Activated CD4-positive, alpha-beta T cell treated with anti-CD3 and anti-CD28 coated beads, Interleukin-2, amount 50 U/mL, for 4 hours (primary cell): ENCODE results near the gene AUTS2.
"Not testable (repeated sequence)": the region's sequence is repeated elsewhere in the genome, so short reads cannot be mapped to it uniquely, and the experiment has no call there.

Experiments used
- DNase-seq, 2 experiments: peaks; one replicate each; pipeline ENCODE4 v3.0.0-alpha.2; 2020

The AUTS2 gene

GRCh38 chr7:69765879-69766278, 167.6 kb downstream of the AUTS2 start:
- DNase-seq: no peak

GRCh38 chr7:69768986-69769595, 170.8 kb downstream of the AUTS2 start:
- no peak for DNase-seq

DNA sequence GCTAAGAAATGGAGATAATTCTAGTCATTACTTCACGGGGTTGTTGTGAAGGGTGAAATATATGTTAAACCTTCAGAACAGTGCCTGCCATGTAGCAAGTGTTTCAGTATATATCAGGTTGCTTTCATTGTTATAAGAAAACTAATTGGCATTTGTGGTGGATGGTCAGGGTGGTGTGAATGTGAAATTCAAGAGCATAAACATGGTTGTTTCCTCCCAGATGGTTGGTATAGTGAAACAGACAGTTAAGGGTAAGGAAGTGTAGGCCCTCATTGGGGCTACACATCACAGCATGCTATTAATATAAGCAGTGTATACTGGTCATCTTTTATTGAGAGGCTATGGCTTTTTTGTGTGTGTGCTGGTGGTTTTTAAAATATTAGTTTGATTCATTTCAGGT, 171.6 kb downstream of the AUTS2 start:
- DNase-seq: no peak

- DNase-seq: no peak
These were observed 172.3 kb downstream of the AUTS2 start for GRCh38 chr7:69770613-69771012.

DNA sequence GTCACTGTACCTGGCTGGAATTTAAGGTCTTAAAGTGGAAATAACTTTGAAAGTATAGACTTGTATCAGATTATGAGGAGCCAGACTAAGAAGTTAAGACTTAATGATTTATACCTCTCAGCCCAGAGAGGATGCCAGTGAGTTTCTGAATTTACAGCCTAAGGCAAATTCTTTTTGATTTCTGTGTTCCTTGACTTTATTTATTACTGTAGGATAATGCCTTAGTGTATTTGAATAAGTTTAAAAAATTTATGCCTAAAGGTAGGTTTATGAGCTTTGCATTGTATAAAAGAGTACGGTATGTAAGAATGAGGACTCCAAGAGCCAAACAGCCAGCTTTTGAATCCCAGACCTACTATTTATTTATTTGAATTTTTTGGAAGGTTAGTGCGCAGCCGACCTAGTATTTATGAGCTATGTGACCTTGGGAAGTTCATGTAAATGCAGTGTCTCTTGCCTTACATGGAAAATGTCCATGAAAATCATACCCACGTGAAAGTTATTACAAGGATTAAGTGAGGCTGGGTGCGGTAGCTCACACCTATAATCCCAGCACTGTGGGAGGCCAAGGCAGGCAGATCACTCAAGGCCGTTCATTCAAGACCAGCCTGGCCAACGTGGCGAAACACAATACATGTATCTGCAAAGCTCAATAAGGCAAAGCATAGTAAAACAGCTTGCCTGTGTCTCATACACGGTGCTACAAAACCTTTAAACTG, 174.6 kb downstream of the AUTS2 start:
- DNase-seq: no peak

DNA sequence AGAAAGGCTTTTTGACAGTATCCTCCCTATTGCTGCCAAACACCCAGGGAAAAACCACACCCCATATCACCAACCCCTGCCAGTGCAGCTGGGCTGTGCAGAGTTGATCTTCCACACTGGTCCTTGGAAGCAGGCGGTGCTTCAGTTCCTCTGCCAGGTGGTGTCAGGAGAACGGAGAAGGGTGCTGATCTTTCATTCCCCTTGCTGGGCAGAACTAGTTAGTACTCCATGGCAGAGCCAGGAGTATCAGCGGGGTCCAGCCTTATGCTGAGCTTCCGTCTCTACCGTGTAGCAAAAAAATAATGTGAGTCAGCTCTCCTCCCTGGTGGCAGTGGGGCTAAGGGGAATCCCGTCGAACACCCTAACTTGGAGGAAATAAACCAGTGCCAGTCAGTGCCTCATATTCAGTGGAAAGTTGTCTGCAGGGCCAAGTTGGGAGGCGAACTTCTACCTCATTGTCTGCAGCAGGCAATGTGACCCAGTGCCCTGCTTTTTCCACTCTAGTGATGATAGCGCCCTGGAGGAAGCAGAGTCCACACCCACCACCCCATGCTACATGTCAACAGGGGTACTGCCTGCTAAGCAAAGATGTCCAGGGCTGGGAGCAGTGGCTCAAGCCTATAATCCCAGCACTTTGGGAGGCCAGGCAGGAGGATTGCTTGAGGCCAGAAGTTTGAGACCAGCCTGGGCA, 175.4 kb downstream of the AUTS2 start:
- DNase-seq: no peak

DNA sequence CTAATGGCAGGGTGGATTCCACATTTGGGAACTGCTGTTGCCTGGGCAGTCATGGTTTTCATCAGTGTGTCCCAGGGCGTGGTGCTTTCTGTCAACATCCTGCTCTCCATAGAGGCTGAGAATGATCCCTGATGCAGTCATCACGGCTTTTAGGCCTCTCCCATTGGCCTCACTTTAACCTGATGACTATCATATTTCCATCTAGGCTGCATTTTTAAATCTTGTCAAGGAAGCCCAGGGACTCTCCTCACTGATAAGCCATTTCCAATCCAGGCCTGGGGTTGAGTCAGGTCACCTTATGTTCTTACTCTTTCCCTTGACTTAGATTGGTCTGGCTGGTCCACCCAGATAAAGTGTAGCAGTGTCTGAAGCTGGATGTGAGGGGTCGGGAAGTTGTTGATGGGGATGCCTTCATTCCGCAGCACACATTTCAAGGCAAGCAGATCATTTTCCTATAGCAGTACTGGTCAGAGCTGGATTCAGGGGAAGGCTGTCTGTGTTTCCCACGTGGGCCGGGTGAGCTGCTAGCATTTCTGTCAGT, 177.0 kb downstream of the AUTS2 start:
- DNase-seq: no peak

DNA sequence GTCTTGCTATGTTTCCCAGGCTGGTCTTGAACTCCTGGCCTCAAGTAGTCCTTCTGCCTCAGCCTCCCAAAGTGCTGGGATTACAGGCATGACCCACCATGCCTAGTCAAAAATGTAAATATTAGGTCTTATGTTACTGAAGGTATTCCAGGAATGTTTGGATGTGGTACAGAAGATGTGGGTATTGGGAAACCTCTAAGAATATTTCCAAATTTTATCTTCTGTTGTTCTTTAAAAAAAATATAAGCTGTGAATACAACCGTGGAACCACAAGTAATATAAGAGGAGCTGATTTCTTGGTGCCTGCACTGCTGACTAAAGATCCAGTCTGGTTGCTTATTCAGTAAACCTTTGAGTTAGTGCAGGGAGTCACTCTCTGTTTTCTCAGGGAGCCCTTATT, 178.3 kb downstream of the AUTS2 start:
- no peak for DNase-seq

GRCh38 chr7:69778138-69778537, 179.9 kb downstream of the AUTS2 start:
- no peak for DNase-seq

DNA sequence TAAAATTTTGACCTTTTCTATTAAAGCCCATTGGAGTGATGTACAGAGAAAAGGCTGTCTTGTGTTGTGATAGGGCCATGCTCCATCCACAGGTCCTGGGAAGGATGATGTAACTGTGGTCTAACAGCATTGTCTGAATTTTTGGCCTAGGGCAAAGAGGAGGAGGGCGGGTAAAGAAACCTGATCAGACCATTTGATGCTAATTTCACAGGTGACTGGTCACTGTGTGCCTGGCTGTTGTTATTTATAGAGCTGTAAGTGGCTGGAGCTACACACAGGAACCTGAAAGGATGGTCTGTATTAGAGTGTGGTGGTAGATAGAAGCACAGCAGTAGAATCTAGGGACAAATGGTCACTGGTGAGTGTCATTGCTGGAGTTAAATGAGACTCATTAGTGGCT, 182.1 kb downstream of the AUTS2 start:
- no peak for DNase-seq

- DNase-seq: no peak
These were observed 183.2 kb downstream of the AUTS2 start for GRCh38 chr7:69781412-69781846.

DNA sequence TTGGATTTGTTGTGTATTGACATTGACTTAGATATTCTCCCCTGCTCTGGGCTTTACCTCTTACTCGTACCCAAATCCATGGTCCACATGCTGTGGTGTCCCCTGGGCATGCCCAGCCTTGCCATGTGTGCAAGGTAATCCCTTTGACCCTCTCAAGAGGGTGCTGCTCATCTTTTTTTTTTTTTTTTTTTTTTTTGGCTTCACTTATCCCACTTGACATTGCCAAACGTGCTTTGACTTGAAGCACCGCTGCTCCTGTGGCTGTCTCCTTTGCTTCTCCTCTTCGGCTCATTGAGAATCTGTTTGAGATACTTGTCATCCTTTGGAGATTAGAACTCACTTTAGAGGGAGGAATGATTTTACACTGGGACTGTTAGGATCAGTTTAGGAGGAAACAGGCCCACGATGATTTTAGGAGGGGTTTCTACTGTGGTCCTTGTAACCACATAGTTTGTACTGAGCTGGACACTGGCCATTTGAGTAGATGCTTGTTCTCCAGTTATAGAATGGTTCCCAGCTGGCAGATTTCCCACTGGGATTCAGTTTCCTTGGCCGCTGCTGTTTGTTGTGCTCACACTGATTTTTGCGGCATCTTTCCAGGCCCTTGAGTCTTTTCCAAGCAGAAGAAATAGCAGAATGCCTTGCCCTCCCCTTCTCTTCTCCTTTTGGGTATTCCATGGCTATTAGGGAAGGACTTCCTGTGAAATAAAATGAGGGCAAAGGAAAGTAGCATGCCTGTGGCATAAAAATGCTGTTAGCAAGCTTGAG, 184.8 kb downstream of the AUTS2 start:
- DNase-seq: no peak

DNA sequence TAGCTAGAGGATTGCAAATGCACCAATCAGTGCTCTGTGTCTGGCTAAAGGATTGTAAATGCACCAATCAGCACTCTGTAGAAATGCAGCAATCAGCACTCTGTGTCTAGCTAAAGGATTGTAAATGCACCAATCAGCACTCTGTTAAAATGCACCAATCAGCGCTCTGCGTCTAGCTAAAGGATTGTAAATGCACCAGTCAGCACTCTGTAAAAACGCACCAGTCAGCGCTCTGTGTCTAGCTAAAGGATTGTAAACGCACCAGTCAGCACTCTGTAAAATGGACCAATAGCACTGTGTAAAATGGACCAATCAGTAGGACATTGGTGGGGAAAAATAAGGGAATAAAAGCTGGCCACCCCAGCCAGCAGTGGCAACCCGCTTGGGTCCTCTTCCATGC, 187.9 kb downstream of the AUTS2 start:
- DNase-seq: not testable (repeated sequence)

DNA sequence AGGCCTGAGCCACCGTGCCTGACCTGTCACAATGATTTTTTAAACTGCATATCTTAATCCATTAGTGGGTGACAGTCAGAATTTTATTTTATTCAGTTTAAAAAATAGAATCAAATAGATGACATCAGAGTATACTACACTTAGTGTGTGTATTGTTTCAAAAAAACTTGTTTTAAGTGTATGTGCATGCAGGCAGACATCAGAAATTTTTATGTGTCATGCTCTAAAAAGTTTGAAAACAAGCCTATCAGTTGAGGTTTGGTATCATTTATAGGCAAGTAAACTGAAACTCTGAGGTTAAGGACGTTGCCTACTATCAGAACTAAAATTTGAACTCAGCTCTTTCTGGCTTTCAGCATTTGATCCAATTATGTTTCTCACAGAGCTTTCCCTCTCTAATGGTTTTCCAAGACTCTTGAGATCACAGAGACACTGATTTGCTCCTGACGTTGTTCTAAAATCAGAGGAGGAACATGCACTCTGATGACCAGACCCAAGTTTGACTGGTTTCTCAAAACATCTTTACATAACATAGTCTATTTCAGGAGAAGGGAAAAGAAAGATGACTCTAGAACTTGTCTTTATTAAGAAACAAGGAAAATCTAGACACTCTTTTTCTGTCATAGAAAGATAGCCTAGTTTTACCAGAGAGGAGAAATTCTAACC, 188.6 kb downstream of the AUTS2 start:
- DNase-seq: no peak

- no peak for DNase-seq
These were observed 189.6 kb downstream of the AUTS2 start for GRCh38 chr7:69787736-69788431.

GRCh38 chr7:69789563-69789962, 191.3 kb downstream of the AUTS2 start:
- no peak for DNase-seq

DNA sequence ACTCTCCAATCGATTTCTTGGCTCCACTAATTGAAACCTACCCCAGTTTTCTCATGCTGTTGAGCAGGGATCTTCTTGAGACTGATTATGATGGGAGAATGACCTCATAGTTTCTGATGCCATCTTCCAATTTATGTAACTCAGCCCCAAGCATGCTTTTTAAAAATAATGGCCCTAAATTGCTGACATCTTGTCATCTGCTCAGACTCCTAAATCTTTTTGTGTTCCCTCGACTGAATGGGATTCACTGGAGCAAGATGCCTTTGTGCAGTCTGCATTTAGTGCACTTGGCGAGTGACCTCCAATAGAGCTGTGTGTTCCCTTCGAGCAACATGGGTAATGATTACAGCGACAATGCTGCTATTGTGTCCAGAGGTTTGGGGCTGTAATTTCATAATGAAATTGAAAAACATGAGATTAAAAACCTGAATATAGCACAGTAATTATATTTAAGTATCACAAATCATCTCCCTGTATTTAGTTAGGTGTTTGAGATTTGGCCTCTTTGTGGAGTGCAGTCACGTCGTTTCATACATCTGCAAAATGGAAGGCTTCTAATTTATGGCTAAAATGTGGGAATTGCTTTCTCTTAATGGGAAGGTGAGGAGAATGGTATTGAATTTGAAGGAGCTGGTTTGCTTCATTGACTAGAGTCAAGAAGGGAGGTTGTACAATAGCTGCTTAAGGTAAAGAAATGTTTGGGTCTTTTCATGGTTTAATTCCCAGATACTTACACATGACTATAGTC, 192.9 kb downstream of the AUTS2 start:
- no peak for DNase-seq

DNA sequence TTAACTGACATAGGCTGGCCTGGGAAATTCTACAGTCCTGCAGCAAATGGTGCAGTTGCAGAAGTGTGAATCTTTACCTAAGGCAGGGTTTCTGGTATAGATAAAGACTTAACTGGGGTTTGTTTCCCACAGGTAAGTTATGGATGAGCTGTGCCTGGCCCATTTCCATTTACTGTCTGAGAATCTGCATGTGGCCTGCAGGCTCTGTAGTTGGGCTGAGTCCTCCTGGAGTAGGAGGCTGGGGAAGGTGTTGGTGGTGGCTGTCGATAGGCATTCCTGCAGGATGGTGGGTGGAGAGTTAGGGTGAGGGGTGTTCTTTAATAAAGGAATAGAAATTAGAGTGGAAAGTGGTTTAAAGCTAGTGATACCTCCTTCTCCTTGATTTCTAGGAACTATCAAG, 193.5 kb downstream of the AUTS2 start:
- no peak for DNase-seq

GRCh38 chr7:69795932-69796331, 197.7 kb downstream of the AUTS2 start:
- DNase-seq: no peak

GRCh38 chr7:69796416-69796815, 198.1 kb downstream of the AUTS2 start:
- DNase-seq: no peak

DNA sequence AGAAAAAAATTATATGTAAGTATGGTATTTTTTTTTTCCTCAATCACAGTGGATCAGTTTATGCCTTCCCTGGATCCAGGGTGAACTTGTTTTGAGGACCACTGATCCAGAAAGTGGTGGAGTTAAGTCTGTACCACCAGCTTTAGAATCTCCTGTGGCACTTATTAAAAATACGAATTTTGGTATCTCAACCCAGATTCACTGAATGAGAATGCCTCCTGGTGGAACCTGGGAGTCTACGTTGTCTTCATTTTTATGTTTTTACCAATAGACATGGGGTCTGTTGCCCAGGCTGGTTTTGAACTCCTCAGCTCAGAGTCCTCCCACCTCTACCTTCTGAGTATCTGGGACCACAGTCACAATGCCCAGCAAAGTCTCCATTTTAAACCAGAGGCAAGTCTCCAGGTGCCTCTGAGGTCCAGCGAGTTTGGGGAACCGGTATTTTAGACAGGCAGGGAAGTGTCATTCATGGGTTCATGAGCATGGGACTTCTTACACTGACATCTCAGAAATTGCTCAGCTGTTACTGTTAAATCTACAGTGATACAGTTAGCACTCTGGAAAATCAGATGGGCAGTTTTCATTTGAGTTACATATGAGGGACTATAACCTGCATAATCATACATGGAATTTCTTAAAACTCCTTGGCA, 200.9 kb downstream of the AUTS2 start:
- DNase-seq: no peak
